Measurements from ENCODE around the gene STAB2.

- TF ChIP-seq, protein P1, sequence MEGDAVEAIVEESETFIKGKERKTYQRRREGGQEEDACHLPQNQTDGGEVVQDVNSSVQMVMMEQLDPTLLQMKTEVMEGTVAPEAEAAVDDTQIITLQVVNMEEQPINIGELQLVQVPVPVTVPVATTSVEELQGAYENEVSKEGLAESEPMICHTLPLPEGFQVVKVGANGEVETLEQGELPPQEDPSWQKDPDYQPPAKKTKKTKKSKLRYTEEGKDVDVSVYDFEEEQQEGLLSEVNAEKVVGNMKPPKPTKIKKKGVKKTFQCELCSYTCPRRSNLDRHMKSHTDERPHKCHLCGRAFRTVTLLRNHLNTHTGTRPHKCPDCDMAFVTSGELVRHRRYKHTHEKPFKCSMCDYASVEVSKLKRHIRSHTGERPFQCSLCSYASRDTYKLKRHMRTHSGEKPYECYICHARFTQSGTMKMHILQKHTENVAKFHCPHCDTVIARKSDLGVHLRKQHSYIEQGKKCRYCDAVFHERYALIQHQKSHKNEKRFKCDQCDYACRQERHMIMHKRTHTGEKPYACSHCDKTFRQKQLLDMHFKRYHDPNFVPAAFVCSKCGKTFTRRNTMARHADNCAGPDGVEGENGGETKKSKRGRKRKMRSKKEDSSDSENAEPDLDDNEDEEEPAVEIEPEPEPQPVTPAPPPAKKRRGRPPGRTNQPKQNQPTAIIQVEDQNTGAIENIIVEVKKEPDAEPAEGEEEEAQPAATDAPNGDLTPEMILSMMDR (IDR thresholded peaks at IDR 0.05) = no peak
- no peak for TF ChIP-seq POLR2A (IDR thresholded peaks at IDR 0.05)
These were observed 140.6 kb downstream of the STAB2 start for GRCh38 chr12:103727638-103728037.

All from body of pancreas (tissue), 4 donors.